Neural cell (in vitro differentiated cells): ENCODE data around the gene CXADR.

ENCODE experiments used
- CTCF ChIP-seq: fragments of 450-650 bp; IDR thresholded peaks from 2 replicates; pipeline ENCODE4 v1.5.1; 2014; ENCODE audit warnings: antibody characterized with exemption, mild to moderate bottlenecking, moderate library complexity; ENCODE audit not compliant: poor library complexity, severe bottlenecking
- EP300 ChIP-seq: fragments of 450-650 bp; conservative IDR thresholded peaks from 2 replicates; pipeline ENCODE4 v1.6.1; 2014; ENCODE audit warnings: antibody characterized with exemption, mild to moderate bottlenecking, moderate library complexity; ENCODE audit not compliant: poor library complexity, severe bottlenecking
- MXI1 ChIP-seq: fragments of 450-650 bp; conservative IDR thresholded peaks from 2 replicates; pipeline ENCODE4 v1.6.1; 2014; ENCODE audit warnings: antibody characterized with exemption, mild to moderate bottlenecking; ENCODE audit not compliant: poor library complexity, severe bottlenecking
- REST ChIP-seq: IDR thresholded peaks from 2 replicates; pipeline ENCODE4 v1.6.1; 2012; ENCODE audit warnings: borderline replicate concordance
- SMC3 ChIP-seq: fragments of 450-650 bp; conservative IDR thresholded peaks from 2 replicates; pipeline ENCODE4 v1.6.1; 2014; ENCODE audit warnings: antibody characterized with exemption, mild to moderate bottlenecking, moderate library complexity; ENCODE audit not compliant: poor library complexity
- TAF1 ChIP-seq: IDR thresholded peaks from 2 replicates; pipeline ENCODE4 v1.6.1; 2012; ENCODE audit warnings: low read depth

- no peak for TF ChIP-seq MXI1
- no peak for TF ChIP-seq CTCF
- TF ChIP-seq EP300: no peak
- TF ChIP-seq TAF1: no peak
- no peak for TF ChIP-seq REST
- no peak for TF ChIP-seq SMC3
Measured at GRCh38 chr21:17488620-17489019, 24.2 kb upstream of the CXADR start.
